Astrocyte of the spinal cord (primary cell): ENCODE data around the gene DDX54.

Experiments used
- DNase-seq: peaks from one replicate; pipeline ENCODE4 v3.0.0; 2011; ENCODE audit warnings: low read depth, low spot score
- H3K4me3 ChIP-seq: 2 replicates; pipeline ENCODE4 v1.5.1; 2011; ENCODE audit warnings: low read depth, mild to moderate bottlenecking, low read length, moderate library complexity
- CTCF ChIP-seq: IDR thresholded peaks from 2 replicates; pipeline ENCODE4 v1.5.1; 2012; ENCODE audit warnings: low read depth, mild to moderate bottlenecking, low read length, inconsistent platforms
- in situ Hi-C: cut with HindIII; loops from 2 replicates; pipeline ENCODE4 v1.10.0; 2017; ENCODE audit warnings: low sequenced_read_pairs

The DDX54 gene

GRCh38 chr12:113171543-113171942 lies 13.7 kb downstream of the DDX54 start:
- no peak overlapping the region for H3K4me3 ChIP-seq

GRCh38 chr12:113170926-113171325 lies 14.4 kb downstream of the DDX54 start:
- DNase-seq = no peak
- no peak overlapping the region for H3K4me3 ChIP-seq
- in situ Hi-C loops = no loop called here
- TF ChIP-seq CTCF = no peak

More at GRCh38 chr12:113171543-113171942, 13.7 kb downstream of the DDX54 start:
- TF ChIP-seq CTCF = no peak
- in situ Hi-C loops = no loop called here
- DNase-seq = no peak

GRCh38 chr12:113170457-113170856 lies 14.8 kb downstream of the DDX54 start:
- H3K4me3 ChIP-seq = no peak overlapping the region
- DNase-seq = no peak
- no peak for TF ChIP-seq CTCF
- in situ Hi-C loops = no loop called here

- in situ Hi-C loops = no loop called here
- no peak for TF ChIP-seq CTCF
- no peak for DNase-seq
- no peak overlapping the region for H3K4me3 ChIP-seq
These were observed 15.6 kb downstream of the DDX54 start for GRCh38 chr12:113169697-113170096.

GRCh38 chr12:113167868-113168267 lies 17.4 kb downstream of the DDX54 start:
- H3K4me3 ChIP-seq = no peak overlapping the region
- TF ChIP-seq CTCF = no peak
- in situ Hi-C loops = no loop called here

GRCh38 chr12:113165521-113166450 lies 19.5 kb downstream of the DDX54 start:
- in situ Hi-C loops = no loop called here
- peak; percentile 71 for DNase-seq

More at GRCh38 chr12:113167868-113168267, 17.4 kb downstream of the DDX54 start:
- no peak for DNase-seq

More at GRCh38 chr12:113165521-113166450, 19.5 kb downstream of the DDX54 start:
- H3K4me3 ChIP-seq = no peak overlapping the region
- no peak for TF ChIP-seq CTCF
